ENCODE data around the gene FBXL7.

FBXL7 gene

DNA sequence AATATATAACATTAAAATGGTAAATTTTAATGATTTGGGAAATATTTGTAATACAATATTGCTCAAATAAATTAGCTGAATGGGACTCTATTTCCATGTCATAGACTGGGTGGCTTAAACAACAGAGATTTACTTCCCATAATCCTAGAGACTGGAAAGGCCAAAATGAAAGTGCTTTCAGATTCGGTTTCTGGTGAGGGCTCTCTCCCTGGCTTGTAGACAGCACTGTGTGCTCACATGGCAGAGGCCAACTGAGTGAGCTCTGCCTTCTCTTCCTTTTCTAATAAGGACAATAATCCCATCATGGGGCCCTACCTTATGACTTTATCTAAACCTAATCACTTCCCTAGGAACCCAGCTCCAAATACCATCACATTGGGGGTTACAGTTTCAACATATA lies 483.4 kb downstream of the FBXL7 start:
- POLR2A ChIA-PET (ENCODE audit: low non-redundant PET) = no interaction called here
- H3K27ac ChIP-seq = no peak overlapping the region
- CTCF ChIA-PET = no interaction called here
- no peak for DNase-seq (ENCODE audit: low spot score)
- TF ChIP-seq, protein P1, sequence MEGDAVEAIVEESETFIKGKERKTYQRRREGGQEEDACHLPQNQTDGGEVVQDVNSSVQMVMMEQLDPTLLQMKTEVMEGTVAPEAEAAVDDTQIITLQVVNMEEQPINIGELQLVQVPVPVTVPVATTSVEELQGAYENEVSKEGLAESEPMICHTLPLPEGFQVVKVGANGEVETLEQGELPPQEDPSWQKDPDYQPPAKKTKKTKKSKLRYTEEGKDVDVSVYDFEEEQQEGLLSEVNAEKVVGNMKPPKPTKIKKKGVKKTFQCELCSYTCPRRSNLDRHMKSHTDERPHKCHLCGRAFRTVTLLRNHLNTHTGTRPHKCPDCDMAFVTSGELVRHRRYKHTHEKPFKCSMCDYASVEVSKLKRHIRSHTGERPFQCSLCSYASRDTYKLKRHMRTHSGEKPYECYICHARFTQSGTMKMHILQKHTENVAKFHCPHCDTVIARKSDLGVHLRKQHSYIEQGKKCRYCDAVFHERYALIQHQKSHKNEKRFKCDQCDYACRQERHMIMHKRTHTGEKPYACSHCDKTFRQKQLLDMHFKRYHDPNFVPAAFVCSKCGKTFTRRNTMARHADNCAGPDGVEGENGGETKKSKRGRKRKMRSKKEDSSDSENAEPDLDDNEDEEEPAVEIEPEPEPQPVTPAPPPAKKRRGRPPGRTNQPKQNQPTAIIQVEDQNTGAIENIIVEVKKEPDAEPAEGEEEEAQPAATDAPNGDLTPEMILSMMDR (conservative IDR thresholded peaks at IDR 0.05; ENCODE audit: low read depth) = no peak
